NB4 (cell line): ENCODE results near the gene ATP10A.

Experiments used
- POLR2A ChIP-seq: IDR thresholded peaks from 2 replicates; pipeline ENCODE4 v1.6.1; 2011; ENCODE audit warnings: mild to moderate bottlenecking; ENCODE audit not compliant: insufficient read length; ENCODE audit errors: extremely low read depth
- TF ChIP-seq, protein P1 (sequence below): IDR thresholded peaks from one replicate; pipeline ENCODE4 v1.5.1; 2012; ENCODE audit warnings: low read depth, low read length

DNA sequence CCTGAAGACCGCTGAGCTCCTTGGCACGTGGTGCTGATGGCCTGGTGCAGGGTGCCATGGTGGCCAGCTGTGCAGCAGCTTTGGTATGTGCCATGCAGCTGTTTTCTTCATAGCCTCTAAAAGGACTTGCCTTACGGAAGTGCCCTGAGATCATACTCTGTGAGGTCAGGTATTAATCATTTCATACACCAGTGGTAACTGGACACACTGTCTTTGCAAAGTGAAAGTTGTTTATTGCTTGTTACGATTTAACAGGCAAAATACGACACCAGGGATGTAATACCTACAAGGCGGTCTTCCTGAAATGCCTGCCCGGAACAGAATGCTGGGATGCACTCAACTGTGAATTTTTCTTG, 184.6 kb downstream of the ATP10A start:
- no peak for TF ChIP-seq POLR2A
- TF ChIP-seq, protein P1, sequence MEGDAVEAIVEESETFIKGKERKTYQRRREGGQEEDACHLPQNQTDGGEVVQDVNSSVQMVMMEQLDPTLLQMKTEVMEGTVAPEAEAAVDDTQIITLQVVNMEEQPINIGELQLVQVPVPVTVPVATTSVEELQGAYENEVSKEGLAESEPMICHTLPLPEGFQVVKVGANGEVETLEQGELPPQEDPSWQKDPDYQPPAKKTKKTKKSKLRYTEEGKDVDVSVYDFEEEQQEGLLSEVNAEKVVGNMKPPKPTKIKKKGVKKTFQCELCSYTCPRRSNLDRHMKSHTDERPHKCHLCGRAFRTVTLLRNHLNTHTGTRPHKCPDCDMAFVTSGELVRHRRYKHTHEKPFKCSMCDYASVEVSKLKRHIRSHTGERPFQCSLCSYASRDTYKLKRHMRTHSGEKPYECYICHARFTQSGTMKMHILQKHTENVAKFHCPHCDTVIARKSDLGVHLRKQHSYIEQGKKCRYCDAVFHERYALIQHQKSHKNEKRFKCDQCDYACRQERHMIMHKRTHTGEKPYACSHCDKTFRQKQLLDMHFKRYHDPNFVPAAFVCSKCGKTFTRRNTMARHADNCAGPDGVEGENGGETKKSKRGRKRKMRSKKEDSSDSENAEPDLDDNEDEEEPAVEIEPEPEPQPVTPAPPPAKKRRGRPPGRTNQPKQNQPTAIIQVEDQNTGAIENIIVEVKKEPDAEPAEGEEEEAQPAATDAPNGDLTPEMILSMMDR: no peak
